Activated effector memory CD4-positive, alpha-beta T cell treated with Interleukin-2 at 50 U/mL for 16 hours (primary cell): ENCODE measurements around the gene SHE.

ENCODE experiments used
- DNase-seq: peaks from one replicate; pipeline ENCODE4 v3.0.0-alpha.2; 2020

SHE gene

DNA sequence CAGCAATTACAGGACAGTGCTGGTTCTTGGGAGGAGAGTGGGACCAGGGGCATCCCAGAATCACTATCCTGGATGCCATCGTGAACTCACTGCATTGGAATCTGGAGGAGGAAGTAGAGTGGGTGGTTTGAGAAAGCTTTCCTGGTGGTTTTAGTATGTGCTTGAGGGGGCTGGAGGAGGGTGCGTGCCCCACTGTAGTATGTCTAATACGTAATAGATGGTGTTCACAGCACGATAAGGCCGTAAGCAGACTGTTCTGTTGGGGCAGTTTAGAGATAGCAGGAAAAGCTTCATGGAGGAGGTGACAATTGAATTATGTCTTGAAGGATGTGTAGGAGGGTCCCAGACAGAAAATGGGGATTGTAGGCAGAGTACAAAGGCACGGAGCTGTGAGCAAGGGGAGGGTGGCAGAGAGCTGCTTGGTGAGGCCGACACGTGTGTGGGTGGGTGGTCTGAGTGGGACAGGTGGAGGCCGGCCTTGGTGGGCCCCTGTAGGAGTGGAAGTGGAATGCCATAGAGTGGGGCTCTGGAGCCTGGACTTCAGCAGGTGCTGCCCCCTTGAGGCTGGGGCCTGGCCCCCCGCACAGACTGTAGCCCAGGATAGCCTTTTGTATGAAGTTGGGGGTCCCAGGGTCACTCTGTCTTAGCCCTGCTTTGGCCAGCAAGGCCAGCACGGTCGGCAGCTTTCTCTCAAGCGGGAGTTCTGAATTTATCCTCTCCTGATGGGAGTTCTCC, 60.0 kb downstream of the SHE start:
- DNase-seq: no peak

DNA sequence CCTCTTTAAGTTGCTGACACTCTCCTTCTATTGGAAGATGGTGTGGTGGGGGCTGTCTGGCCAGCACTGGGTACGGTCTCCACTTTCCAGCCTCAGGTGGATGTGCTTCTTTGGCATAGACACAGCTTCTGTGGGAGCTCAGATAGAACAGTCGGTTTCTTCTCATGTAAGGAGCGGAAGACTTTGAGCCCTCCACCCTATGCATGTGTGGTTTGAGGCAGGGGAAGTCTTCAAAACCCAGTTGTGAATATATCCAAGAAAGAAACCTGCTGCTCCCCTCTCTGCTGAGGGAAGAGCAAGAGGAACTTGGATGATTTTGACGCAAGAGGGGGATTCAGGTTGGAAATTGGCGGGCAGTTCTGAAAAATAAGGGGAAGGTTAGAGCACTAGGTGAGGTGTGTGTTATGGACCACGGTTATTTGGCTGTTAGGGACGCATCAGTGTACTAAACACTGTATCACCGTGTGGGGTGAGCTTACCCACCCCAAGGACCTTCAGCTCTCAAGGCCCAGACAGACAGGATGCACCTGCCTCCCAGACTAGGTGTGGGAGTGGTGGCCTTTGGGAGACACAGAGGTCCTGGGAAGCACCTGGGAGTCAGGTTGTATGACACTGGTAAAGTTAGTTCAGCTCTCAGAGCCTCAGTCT, 60.8 kb downstream of the SHE start:
- no peak for DNase-seq

- no peak for DNase-seq
Observed at GRCh38 chr1:154440036-154440804, 62.0 kb downstream of the SHE start.

DNA sequence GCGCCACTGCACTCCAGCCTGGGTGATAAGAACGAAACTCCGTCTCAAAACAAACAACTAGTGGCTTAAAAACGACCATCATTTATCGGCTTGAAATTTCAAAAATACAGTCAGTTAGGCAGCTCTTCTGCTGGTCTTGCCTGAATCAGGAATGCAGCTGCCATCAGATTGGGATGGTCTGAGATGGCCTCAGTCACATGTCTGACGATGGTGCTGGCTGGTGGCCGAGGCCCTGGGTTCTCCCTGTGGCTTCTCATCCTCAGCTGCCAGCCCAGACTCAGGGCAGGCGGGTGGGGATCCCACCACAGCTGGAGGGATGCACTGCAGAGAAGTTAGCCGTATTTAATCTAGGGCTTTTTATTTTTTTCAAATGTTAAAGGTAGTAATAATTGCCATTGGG, 65.8 kb downstream of the SHE start:
- no peak for DNase-seq

DNA sequence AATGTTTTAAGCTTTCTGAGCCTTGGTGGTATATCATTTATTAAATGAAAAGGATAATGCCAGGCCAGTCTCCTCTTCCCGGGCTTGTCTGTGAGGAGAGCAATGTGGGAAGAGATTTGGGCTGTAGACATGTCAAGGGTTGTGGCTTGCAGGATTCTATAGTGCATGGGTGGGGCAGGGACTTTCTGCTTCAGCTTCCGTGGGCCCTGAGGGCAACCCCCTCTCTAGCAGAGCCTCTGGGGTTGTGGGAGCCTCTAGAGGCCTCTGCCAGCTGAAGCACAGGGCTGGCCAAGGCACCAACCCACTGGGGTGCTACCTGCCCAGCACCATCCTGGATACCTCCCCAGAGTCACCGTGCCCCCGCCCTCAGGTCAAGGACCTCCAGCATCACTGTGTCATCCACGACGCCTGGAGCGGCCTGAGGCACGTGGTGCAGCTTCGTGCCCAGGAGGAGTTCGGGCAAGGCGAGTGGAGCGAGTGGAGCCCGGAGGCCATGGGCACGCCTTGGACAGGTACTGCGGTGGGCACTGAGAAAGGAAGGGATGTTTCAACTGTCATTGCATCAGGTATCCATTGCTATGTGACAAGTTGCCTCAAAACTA, 66.5 kb downstream of the SHE start:
- DNase-seq: no peak

- no peak for DNase-seq
Observed at GRCh38 chr1:154434346-154435085, 67.7 kb downstream of the SHE start.

DNA sequence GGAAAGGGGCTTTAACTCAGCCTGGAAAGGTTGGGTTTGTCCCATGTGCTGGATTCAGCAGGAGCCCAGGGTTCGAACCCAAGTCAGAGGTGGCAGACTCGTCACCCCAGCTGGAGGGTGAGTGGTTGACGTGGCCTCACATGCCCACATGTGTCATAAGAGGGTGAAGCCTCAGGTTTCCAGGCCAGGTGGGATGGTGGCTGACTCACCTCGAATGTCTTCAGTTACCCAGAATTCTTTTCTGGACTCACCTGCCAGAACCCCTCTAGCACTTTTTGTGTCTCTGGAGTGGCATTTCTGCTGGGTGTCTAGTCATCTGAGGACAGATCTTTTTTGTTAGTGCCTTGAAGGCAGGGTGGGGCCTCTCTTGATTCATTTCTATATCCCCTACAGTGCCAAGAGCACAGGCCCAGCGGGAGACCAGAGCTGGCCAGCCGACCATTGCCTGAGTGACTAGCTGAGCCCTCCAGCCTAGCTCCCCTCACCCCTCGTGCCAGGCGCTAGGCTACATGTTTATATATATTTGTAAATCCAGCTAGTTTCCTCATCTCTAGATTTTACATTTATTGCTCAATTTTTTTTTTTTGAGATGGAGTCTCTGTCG, 68.9 kb downstream of the SHE start:
- no peak for DNase-seq

DNA sequence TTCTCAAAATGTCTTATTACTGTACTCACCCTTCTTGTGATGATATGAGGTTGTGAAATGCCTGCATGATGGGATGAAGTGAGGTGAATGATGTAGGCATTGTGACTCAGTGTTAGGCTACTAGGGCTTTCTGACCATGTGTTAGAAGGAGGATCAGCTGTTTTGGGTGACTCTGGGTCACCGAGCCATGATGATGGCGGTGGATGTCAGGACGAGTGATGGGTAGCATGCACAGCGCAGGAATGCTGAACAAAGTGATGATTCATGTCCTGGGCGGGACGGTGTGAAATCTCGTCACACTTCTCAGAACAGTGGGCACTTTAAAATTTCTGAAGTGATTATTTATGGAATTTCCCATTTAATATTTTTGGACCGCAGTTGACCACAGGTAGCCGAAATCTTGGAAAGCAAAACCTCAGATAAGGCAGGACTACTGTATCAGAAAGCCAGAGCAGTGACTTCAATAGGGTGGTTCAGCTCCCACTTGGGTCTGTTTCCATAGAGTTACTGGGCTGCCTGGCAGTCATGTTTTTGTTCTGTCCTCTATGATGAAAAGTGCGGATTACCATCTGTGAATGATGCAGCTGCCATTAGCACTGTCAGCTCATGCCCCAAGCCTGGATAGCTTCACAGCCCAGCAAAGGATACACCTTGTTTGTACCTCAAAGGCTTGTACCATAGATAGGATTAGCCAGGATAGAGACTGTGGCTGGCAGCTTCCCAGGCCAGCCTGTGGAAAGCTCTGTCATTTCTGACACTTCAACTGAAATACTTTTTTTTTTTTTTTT, 70.4 kb downstream of the SHE start:
- no peak for DNase-seq

- DNase-seq: no peak
Observed at GRCh38 chr1:154430903-154431302, 71.3 kb downstream of the SHE start.

GRCh38 chr1:154429841-154430611, 72.2 kb downstream of the SHE start:
- DNase-seq: no peak
